Left lobe of liver (tissue), 2 donors: Measurements from ENCODE around the gene AFAP1L2. TPM values are rescaled to one million over a fixed set of nuclear protein-coding genes. Genes with fewer than 3 reads are reported as not detected.

Source experiments
- ATAC-seq: fragments of 200-7000 bp; cut with Tn5 transposase; one replicate; pipeline ENCODE4 v1.9.1; 2020; ENCODE audit warnings: mild to moderate bottlenecking, moderate library complexity
- DNase-seq: peaks from one replicate; pipeline ENCODE4 v3.0.0-alpha.2; 2020; ENCODE audit warnings: low spot score
- total RNA-seq: library from RNA; stranded (reverse); gene quantifications from one replicate; pipeline ENCODE4 v1.2.1, GENCODE V29; 2021
- donor health status: DM: no; HTN: no; CAD: no; lungs with moderate emphysema.
- donor health status: DM: no; HTN: yes; CAD: no.

The AFAP1L2 gene
- total RNA-seq, 1 donor from 2014 or later = 1.3 TPM

DNA sequence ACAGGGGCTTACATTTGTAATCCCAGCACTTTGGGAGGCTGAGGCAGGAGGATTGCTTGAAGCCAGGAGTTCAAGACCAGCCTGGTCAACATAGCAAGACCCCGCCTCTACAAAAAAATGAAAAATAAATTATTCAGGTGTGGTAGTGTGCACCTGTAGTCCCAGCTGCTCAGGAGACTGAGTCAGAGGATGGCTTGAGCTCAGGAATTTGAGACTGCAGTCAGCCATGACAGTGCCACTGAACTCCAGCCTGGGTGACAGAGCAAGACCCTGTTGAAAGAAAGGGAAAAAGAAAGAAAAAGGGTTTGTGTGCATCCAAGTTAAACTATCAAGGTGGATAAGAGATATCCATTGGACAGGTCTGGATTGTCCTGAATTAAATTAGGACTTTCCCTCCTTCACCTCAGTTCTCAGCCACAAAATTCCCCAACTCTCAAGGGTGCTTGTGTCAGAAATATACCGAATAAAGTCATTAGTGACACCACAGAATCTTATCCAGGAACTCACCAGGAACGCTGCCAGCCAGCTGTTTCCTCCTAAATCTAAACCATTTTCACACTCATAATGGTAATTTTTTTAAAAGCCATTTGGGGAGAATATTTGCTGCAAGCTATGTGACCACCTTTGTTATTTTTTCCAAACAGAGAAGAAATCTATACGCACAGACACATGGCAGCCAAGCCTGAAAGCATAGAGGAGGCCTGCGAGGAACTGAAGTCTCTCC is 12.0 kb downstream of the AFAP1L2 start:
- ATAC-seq (no peak), DNase-seq (no peak)

DNA sequence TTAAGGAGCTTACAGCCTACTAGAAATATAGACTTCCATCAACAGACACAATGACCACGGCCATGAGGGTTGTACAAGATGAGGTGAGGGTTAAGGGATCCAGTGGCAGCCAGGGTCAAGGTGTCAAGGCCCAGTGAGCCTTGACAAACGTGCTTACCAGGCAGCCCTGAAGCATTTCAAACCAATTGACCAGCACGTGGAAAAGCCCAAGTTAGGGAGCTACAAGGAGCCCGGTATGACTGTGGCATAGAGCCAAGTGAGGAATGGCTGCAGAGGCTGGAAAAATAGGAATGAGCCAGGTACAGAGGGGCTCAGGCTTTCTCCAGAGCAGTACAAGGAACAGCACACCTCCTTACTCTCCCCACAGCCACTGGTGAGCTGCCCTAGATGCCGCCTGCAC is 12.7 kb downstream of the AFAP1L2 start:
- DNase-seq (no peak), ATAC-seq (no peak)

DNA sequence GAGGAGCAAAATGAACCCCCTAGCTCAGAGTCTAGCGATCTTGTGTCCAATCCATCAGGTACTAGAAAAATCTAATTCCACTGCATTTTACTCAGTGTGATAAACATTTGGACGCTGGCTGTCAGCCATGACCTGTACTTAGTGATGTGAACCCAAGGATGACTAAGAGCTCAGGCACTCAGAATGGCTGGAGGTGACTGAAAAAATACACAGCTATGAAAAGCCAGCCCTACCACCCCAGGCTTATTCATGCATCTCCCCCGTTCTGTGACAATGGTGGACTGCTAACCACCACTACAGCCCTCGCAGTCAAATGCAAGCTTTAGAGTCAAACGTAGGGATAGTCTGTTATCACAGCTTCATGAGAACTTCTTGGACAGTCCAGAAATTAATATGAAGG is 14.9 kb downstream of the AFAP1L2 start:
- ATAC-seq = peak; percentile 41

DNA sequence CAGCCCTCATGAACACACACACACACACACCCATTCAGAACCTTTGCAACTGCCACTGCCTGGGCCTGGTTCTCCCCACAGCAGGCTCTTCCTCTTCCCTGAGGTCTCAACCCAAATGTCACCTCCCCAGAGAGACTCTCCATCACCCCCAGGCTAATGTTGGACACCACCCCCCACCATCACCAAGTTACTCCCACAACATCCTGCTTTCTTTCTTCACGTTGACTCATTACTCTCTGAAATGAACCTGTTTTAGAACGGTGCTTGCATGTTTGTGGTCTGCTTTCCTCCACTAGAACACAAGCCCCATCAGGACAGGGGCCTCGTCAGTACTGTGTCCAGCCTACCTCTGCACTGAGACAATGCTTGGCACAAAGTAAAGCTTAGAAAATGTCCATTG is 16.0 kb downstream of the AFAP1L2 start:
- ATAC-seq = no peak

More for the DNA sequence above, 14.9 kb downstream of the AFAP1L2 start:
- DNase-seq = no peak

DNA sequence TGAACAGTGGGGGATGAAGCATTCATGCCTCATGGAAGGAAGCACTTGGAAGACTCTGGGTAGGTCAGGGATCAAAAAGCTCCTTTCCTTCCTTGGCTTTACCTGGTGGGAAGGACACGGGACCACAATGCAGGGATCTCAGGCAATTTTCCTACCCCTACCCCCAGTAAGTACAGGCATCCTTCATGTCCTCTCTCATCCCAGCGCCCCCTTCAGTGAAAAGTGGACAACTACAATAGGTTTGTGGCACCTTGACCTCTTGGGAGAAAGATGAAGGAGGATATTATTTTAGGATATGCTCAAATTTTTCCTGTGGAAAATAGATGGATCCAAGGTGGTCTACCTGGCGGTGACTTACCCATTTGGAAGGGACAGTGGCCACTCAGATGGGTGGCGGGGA is 16.5 kb downstream of the AFAP1L2 start:
- DNase-seq = no peak
- ATAC-seq = no peak

More for the DNA sequence above, 16.0 kb downstream of the AFAP1L2 start:
- no peak for DNase-seq

DNA sequence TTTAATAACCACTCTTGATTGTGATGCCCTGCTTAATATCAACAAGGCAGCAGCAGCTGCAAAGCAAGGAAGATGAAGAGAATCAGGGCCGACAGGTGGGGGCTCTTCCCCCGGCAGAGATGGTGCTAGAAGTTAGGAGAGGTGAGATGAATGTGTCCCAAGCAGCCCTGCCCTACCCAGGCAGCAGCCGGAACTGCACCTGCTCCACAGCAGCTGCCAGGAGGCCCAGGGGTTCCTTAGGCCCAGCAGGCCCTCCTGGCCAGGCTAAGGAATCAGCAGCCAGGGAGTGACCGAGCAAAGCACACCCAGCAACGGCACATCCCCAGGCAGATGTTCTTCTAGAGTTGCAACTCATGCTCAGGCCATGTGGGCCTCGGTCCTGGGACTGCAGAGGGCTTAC is 17.9 kb downstream of the AFAP1L2 start:
- ATAC-seq (no peak), DNase-seq (no peak)

DNA sequence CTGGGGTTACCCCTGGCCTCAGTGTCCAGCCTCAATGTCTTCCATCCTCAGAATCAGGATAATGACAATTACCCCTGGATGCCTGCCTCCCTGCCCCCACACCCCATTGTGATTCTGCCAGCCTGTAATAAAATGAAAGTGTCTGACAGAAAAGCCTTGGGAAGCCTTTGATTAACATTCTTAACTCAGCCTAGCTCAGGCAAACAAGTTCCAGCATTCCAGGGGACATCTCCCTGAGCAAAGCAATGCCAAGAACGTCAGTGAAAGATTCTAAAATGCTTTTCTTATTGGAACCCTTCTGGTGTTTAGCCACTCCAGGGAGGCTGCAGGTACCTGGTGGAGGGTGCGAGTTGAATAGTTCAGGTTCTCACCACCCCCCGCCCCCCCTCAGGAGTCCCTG is 18.7 kb downstream of the AFAP1L2 start:
- ATAC-seq = no peak
- DNase-seq = no peak

DNA sequence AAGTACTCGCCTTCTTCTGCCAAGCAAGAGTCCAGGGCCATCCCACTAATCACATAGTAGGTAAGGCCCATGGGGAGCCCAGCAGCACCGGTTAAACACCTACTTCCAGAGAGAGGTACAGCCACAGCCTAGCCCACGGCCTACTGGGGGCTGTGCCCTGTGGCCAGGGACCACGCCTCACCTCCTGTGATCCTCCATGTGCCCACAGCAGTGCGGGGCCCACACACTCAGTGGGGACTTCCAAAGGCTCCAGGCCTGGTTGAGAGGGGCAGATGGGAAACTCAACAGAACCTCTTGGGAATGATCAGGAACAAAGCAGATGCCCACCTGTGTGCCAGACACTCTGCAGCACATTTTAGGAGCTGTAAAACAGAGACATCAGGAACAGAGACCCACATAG is 19.7 kb downstream of the AFAP1L2 start:
- ATAC-seq (no peak), DNase-seq (no peak)

DNA sequence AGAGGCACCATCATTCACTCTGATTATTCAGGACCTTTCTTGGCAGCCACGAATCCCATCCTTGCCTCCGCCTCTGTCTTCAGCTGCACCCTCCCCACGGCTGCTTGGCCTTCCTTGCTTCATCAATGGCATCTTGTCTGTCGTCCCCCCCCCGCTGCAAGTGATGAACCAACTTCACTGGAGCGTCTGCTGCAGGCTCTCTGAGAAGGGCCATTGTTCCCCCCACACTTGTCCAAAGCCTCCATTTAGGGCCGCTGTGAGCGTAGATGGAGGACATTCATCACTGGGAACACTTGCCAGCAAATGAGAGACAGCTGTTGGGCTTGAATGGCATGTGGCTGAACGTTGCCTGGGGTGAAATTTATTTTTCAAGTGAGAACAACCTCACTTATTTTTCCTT is 20.1 kb downstream of the AFAP1L2 start:
- no peak for ATAC-seq

DNA sequence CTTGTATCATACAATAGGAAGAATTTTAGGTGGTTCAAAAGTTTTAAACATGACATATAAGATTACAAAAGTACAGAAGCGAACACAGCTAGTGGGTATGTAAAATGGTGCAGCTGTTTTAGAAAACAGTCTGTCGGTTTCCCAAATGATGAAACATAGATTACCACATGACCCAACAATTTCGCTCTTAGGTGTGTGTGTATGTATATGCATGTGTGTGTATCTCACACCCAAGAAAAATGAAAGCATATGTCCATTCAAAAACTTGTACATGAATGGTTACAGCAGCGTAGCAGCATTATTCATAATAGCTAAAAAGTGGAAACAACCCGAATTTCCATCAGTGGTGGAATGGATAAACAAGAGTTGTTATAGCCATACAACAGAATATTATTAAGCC is 23.5 kb downstream of the AFAP1L2 start:
- DNase-seq = no peak
- ATAC-seq = no peak

More for the DNA sequence above, 20.1 kb downstream of the AFAP1L2 start:
- DNase-seq = no peak

DNA sequence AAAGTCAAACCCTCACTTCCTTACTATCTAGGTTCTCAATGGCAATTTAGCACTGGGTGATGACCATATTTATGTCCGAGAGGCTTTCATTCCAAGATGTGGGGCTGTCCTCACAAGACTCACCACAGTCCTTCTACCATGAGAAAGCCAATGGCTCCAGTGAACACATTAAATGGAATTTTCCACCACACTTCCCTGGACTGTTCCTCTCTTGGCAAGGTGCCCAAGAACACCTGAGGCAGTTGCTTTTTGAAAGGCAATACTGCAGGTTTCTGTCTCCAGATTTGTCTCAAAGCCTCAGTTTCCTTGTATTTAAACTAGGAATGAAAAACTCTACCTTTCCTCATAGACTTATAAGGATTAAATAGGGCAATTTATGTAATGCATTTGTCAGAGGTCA is 24.2 kb downstream of the AFAP1L2 start:
- DNase-seq = no peak
- no peak for ATAC-seq

DNA sequence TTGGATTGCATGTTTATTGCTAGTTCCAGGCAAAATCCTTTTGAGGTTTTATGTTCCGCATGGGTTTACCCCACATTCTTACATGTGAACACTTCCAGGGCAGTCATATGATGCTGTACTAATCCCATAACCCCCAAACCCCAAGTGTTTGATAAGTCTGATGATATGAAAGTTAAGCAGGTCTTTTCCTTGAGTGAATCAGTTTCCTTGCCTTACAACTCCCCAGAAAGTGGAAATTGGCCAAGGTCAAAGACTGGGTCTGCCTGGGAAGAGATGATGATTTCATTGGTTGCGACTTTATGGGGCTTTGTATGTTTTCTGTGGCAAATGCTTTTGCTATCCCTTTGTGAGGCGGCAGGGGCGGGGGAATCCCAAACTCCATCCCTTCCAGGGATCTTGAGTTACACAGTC is 24.7 kb downstream of the AFAP1L2 start:
- no peak for ATAC-seq
- no peak for DNase-seq

DNA sequence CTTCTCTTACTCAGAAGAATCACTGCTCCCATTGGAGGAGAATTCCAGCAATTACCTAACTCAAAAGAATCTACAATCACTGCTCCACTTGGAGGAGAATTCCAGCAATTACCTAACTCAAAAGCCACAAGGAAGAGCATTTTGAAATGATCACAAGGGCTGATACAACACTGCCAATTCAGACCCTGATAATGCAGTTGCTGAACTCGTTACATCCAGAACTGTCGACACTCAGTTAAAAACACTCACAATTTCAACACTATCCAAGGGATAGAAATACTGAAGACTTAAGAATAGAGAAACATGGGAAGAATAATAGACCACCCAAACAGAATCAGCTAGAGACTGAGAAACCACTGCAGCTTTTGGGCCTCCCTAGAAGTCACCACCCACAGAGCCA is 27.8 kb downstream of the AFAP1L2 start:
- DNase-seq (no peak), ATAC-seq (no peak)

DNA sequence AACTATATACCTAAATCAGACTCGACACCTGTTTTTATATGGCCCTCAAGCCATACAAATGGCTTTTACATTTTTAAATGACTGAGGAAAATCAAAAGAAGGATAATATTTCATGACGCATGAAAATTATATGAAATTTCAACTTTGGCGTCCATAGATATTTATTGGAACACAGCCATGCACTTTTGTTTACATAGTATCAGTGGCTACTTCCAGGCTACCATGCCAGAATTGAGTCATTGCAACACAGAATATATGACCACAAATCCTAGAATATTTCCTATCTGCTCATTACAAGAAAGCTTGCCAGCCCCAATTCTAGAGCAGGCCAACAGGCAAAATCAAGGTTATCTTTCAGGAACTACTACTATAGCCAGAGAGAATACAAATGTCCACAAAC is 29.3 kb downstream of the AFAP1L2 start:
- DNase-seq = no peak
- ATAC-seq = no peak

DNA sequence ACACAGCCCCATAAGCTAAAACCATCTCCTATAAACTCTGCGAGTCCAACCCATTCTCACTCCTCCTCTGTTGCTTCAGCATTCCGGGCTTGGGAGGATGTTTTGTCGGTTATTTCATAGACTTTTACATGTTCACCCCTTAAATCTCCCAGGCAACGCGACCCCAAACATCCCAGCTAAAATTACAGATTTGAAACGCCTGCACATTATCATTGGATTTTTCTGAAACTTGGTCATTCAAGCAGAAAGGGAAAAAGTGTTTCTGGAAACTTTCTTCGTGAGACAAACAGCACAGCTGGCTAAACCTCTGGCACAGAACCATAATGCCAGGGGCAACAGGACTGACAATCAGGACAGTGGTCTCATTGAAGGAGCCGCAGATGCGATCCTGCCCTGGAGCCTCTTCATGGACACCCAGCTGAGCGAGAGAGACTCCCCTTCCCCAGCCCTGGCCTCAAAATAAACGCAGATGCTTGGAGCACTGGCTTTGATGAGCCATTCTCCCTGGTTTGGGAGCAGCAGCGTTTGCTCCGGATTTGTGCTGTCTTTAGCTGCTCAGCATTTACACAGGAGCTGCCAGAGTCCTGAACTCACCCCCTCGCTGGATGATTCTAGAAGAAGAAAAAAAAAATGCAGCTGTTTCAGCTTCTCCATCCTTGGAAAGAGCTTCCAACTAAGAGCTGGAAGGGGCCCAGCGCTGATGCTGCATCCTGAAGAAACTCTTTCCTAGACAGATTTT is 30.1 kb downstream of the AFAP1L2 start:
- no peak for DNase-seq
- ATAC-seq = no peak

DNA sequence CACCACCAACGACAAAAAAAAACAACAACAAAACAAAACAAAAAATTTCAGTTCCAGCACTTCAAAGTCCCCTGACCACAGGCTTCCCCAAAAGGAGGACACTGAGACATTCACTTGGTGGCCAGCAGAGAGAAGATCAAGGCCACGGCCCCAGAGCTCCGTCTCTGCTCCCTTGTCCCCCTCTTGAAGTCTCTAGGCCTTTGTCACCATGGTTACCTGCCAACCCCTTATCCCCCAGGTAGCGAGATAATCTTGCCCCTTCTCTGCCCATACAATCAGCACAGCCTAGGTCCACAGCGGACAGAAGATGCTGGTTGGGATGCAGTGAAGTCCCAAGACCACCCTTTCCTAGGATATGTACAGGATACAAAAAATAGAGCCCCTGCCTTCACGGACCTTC is 30.7 kb downstream of the AFAP1L2 start:
- no peak for DNase-seq
- ATAC-seq = no peak

DNA sequence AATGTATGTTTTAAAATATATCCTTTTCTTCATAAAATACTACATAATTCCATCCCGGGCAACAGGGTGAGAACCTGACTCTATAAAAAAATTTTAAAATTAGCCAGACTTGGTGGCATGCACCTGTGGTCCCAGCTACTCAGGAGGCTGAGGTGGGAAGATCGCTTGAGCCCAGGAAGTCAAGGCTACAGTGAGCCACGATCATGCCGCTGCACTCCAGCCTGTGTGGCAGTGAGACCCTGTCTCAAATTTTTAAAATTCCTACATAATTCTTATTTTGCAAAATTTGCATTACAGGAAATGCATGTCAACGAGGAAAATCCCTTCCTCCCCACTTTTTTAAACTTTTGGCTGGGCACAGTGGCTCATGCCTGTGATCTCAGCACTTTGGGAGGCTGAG is 31.3 kb downstream of the AFAP1L2 start:
- DNase-seq (no peak), ATAC-seq (no peak)

DNA sequence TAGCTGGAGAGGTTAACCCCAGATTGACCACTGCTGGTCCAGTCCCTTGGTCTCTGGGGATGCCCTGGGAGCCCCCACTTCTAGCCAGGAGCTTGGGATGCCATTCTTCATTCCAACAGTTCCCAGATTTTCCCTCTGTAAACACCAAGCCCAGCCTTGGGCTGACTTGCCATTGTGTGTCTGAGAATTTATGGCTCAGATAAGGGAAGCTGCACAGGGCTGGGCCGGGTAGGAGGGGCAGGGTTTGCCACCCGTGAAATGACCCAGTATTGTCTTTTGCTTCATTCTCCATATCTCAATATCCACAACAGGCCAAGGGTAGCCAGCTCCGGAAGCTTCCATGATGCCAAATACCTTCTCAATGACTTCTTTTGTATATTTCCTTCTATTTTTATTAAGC is 32.1 kb downstream of the AFAP1L2 start:
- ATAC-seq (no peak), DNase-seq (no peak)

DNA sequence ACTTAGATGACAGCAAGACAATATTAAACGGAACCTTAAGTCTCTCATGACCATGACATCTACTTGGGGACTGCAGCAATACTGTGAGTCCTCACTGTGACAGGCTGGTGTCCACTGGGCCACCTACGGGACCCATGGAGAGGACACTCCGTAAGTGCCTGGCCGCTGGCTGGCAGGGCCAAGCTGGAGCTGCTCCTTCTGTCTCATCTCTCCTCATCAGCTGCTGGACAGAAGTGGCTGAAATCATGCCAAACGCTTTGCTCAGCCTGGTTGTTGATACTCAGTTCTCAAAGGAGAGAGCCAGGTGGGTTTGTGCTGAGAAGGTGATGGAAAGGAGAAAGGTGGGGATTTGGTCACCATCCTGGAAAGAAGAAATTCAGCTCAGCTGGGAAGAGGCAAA is 33.3 kb downstream of the AFAP1L2 start:
- DNase-seq (no peak), ATAC-seq (no peak)

DNA sequence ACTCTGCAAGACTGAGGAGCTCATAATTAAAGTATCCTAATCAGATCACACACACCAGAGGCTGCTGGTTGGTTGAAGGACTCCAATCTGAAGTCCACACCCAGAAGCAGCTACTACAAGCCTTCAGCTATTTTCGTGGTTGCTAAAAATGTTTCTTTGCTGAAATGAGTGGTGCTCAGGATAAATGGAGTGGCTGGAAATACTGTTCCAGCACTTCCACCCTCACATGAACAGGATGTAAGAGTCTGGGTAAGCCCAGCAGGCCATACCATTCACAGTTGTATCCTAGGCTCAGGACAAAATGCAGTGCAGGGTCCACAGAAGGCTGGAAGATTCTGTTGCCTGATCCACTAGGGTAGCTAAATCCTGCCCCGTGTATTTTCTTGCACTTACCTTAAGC is 34.1 kb downstream of the AFAP1L2 start:
- DNase-seq (no peak), ATAC-seq (no peak)

DNA sequence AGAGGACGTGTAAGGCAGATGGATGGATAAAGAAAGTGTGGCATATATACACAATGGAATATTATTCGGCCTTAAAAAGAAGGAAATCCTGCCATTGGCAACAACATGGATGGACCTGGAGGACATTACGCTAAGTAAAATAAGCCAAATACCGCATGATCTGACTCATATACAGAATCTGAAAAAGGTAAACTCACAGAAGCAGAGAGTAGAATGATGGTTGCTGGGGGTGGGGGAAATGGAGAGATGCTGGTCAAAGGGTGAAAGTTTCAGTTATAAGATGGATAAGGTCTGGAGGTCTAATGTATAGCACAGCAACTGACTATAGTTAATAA is 36.3 kb downstream of the AFAP1L2 start:
- no peak for DNase-seq
- ATAC-seq = no peak

DNA sequence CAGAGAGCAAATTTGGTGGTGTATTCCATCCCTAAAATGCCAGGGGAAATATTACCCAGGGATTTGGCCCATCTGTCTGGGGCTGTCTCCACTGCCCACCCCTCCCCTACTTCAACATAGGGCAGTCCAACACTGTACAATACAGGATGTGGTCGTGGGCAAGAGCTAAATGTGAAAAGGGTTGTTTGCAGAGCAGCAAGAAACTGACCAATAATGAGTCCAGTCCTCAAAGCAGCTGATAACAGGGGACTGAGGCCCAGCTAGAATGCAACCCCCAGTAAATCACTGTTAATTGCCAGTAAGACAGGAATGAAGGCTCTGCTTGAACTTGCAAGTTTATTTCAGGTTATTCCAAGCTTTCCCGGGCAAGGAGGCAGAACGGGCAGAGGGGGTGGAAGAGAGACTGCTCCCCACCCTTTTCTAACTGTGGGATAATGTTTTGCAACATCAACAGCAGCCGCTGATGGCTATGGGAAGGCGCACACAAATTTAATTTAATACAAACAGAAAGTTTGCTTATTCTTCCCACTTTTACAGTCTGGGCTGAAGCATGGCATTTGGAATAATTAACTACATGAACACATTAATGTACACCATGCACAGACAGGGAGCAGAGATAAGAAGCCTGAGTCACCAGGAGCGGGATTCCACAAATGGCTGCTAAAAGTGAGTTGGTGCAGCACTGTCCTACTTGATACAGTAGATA is 36.8 kb downstream of the AFAP1L2 start:
- no peak for ATAC-seq
- DNase-seq = no peak
